ENCODE measurements around the gene PHACTR2. TPM values are rescaled to one million over a fixed set of nuclear protein-coding genes. Genes with fewer than 3 reads are reported as not detected.

PHACTR2 gene
- total and polyA plus RNA-seq, 10 of the 15 experiments (the other 5 are each of a cell fraction or from before 2014, with no cell fraction given), result 1.4 to 19.1 (median 5.3) TPM

- Histone ChIP-seq H3K4me1 (ENCODE audit: control insufficient read depth, insufficient read depth, low read length) (no peaks in the 10 kb centered on the region), H3K9ac (ENCODE audit: control insufficient read depth, insufficient read depth, low read length) (no peak overlapping the region), H3K36me3 (ENCODE audit: control insufficient read depth in 2 of 2, insufficient read depth in 2 of 2, low read length in 1 of 2) (no peaks in the 10 kb centered on the region), H3K27me3 (replicated peaks in 1 of 2; ENCODE audit: control insufficient read depth in 2 of 2, insufficient read depth in 2 of 2, low read length in 1 of 2) (no peaks in the 10 kb centered on the region; a peak in 2 of 4 replicates), H2AFZ (ENCODE audit: control insufficient read depth, low read depth, low read length) (no peak overlapping the region), H4K20me1 (ENCODE audit: control insufficient read depth, insufficient read depth) (no peaks in the 10 kb centered on the region), H3K27ac (ENCODE audit: control insufficient read depth, insufficient read depth) (no peak overlapping the region), H3K79me2 (ENCODE audit: control insufficient read depth, insufficient read depth, low read length) (no peaks in the 10 kb centered on the region), H3K9me3 (replicated peaks; ENCODE audit: control insufficient read depth, insufficient read depth, low read length) (no peaks in the 10 kb centered on the region), H3K4me3 (no peak overlapping the region), H3K4me2 (ENCODE audit: control insufficient read depth, insufficient read depth) (no peak overlapping the region)
- intact Hi-C loops (cut with micrococcal nuclease; ENCODE audit: unreplicated experiment), result no loop called here
- ChIA-PET CTCF (no interaction called here), POLR2A (no interaction called here), SMC1A (ENCODE audit: uncharacterized antibody, unreplicated experiment) (interaction anchor here (0.6 kb wide), 1 partner anchor 256 kb away, joined by 3 read pairs; no protein-coding TSS in a partner anchor), RAD21 (ENCODE audit: unreplicated experiment) (no interaction called here)
- FAIRE-seq (no peak), DNase-seq (ENCODE audit: low read depth, low spot score) (no peak), ATAC-seq (no peak)
- in situ Hi-C loops (cut with MboI), result no loop called here
- no peak for TF ChIP-seq MEF2B (IDR thresholded peaks at IDR 0.05; ENCODE audit: partially characterized antibody, poor library complexity, severe bottlenecking)
- no peak for TF ChIP-seq RUNX3 (IDR thresholded peaks at IDR 0.05; ENCODE audit: low read length)
- TF ChIP-seq EZH2 (IDR thresholded peaks at IDR 0.05; ENCODE audit: borderline replicate concordance, control insufficient read depth, low read depth, low read length), result no peak
- TF ChIP-seq HSF1 (IDR thresholded peaks at IDR 0.05; ENCODE audit: low read depth, low read length), result no peak
- TF ChIP-seq ELK1 (IDR thresholded peaks at IDR 0.05; ENCODE audit: low read depth, low read length), result no peak
- no peak for TF ChIP-seq DPF2 (IDR thresholded peaks at IDR 0.05)
- TF ChIP-seq MEF2A (IDR thresholded peaks at IDR 0.05; ENCODE audit: insufficient read depth, low read depth, low read length), result no peak
- no peak for TF ChIP-seq CHD1 (IDR thresholded peaks at IDR 0.05; ENCODE audit: low read depth, low read length)
- no peak for TF ChIP-seq ZZZ3 (IDR thresholded peaks at IDR 0.05; ENCODE audit: control insufficient read depth, insufficient read length, low read depth)
- no peak for TF ChIP-seq SMARCA5 (IDR thresholded peaks at IDR 0.05)
- no peak for TF ChIP-seq ZNF207 (IDR thresholded peaks at IDR 0.05; ENCODE audit: borderline replicate concordance)
- TF ChIP-seq ZNF274 (IDR thresholded peaks at IDR 0.05; ENCODE audit: insufficient read depth, insufficient read length), result no peak
- no peak for TF ChIP-seq WRNIP1 (IDR thresholded peaks at IDR 0.05; ENCODE audit: borderline replicate concordance, low read depth, low read length)
- no peak for TF ChIP-seq NKRF (conservative IDR thresholded peaks at IDR 0.05)
- 0% methylated on average over 1 of the region's 1 CpG for WGBS (ENCODE audit: insufficient coverage, insufficient replicate concordance, low lambda C conversion rate, missing lambda C conversion rate)
- BruUV-seq (replicated peaks), result no TSS peak
Measured at GRCh38 chr6:143684486-143684885, 6.7 kb downstream of the PHACTR2 start.
